HG03439 (cell line): ENCODE measurements around the gene INTS1.
"Not testable (repeated sequence)": the region's sequence is repeated elsewhere in the genome, so short reads cannot be mapped to it uniquely, and the experiment has no call there.

Experiments
- ATAC-seq: cut with Tn5 transposase; IDR thresholded peaks from one replicate; pipeline ENCODE4 v1.9.1; 2021; ENCODE audit warnings: mild to moderate bottlenecking, moderate library complexity; ENCODE audit not compliant: unreplicated experiment

The INTS1 gene

GRCh38 chr7:1531979-1532455 lies 27.8 kb upstream of the INTS1 start:
- no peak for ATAC-seq

- no peak for ATAC-seq
These were observed 27.2 kb upstream of the INTS1 start for GRCh38 chr7:1531263-1531978.

- ATAC-seq, result no peak
These were observed 26.7 kb upstream of the INTS1 start for GRCh38 chr7:1530946-1531262.

GRCh38 chr7:1529383-1530116 lies 25.4 kb upstream of the INTS1 start:
- ATAC-seq, result no peak

GRCh38 chr7:1526271-1526754 lies 22.1 kb upstream of the INTS1 start:
- no peak for ATAC-seq

- no peak for ATAC-seq
These were observed 21.2 kb upstream of the INTS1 start for GRCh38 chr7:1525409-1525808.

GRCh38 chr7:1523844-1524243 lies 19.7 kb upstream of the INTS1 start:
- no peak for ATAC-seq

- no peak for ATAC-seq
These were observed 19.0 kb upstream of the INTS1 start for GRCh38 chr7:1523208-1523607.

GRCh38 chr7:1521456-1521855 lies 17.3 kb upstream of the INTS1 start:
- ATAC-seq, result no peak

- no peak for ATAC-seq
These were observed 16.5 kb upstream of the INTS1 start for GRCh38 chr7:1520539-1521234.

GRCh38 chr7:1519322-1519922 lies 15.2 kb upstream of the INTS1 start:
- ATAC-seq, result not testable (repeated sequence)

- no peak for ATAC-seq
These were observed 12.5 kb upstream of the INTS1 start for GRCh38 chr7:1516586-1517251.

GRCh38 chr7:1515509-1515967 lies 11.3 kb upstream of the INTS1 start:
- ATAC-seq, result not testable (repeated sequence)

- no peak for ATAC-seq
These were observed 10.8 kb upstream of the INTS1 start for GRCh38 chr7:1514995-1515401.

GRCh38 chr7:1514407-1514806 lies 10.2 kb upstream of the INTS1 start:
- ATAC-seq, result no peak

GRCh38 chr7:1513657-1514095 lies 9.5 kb upstream of the INTS1 start:
- ATAC-seq, result no peak

GRCh38 chr7:1512781-1513656 lies 8.8 kb upstream of the INTS1 start:
- no peak for ATAC-seq

- ATAC-seq, result no peak
These were observed 7.5 kb upstream of the INTS1 start for GRCh38 chr7:1511444-1512422.
